ES-I3 (cell line): ENCODE results near the gene C1orf87.
A peak's percentile ranks its signal among the peaks of the same experiment; 100 is the strongest.

ENCODE experiments used
- H3K36me3 ChIP-seq: 2 replicates; pipeline ENCODE4 v1.6.1; 2013; ENCODE audit warnings: mild to moderate bottlenecking, low read length, control low read depth, moderate library complexity; ENCODE audit not compliant: insufficient read depth
- H3K4me1 ChIP-seq: 2 replicates; pipeline ENCODE4 v1.6.1; 2013; ENCODE audit warnings: mild to moderate bottlenecking, control low read depth, low read length; ENCODE audit not compliant: insufficient read depth
- H3K9ac ChIP-seq: 2 replicates; pipeline ENCODE4 v1.6.1; 2013; ENCODE audit warnings: low read depth, mild to moderate bottlenecking, low read length, moderate library complexity
- H3K9me3 ChIP-seq: 2 replicates; pipeline ENCODE4 v1.6.1; 2013; ENCODE audit warnings: mild to moderate bottlenecking, low read length, moderate library complexity; ENCODE audit not compliant: control insufficient read depth, insufficient read depth

Gene C1orf87

GRCh38 chr1:60073605-60074278 lies at the start of gene C1orf87:
TSS of gene C1orf87 (minus strand) at chr1:60073770. CDS start at chr1:60072643, 1,127 bp downstream.
- H3K9ac ChIP-seq, result peak within 1 kb of the TSS; percentile 63

GRCh38 chr1:60118085-60118484 lies 44.5 kb upstream of the C1orf87 start:
- H3K9me3 ChIP-seq, result no peaks in the 10 kb centered on the region
- no peaks in the 10 kb centered on the region for H3K36me3 ChIP-seq
- H3K4me1 ChIP-seq, result no peaks in the 10 kb centered on the region
- H3K9ac ChIP-seq, result no peak overlapping the region

More at GRCh38 chr1:60073605-60074278, at the start of gene C1orf87:
- Histone ChIP-seq H3K9me3 (no peaks in the 10 kb centered on the region), H3K4me1 (no peaks in the 10 kb centered on the region), H3K36me3 (no peaks in the 10 kb centered on the region)

GRCh38 chr1:60114745-60115318 lies 41.3 kb upstream of the C1orf87 start:
- no peaks in the 10 kb centered on the region for H3K36me3 ChIP-seq
- no peaks in the 10 kb centered on the region for H3K4me1 ChIP-seq
- H3K9ac ChIP-seq, result no peak overlapping the region
- no peaks in the 10 kb centered on the region for H3K9me3 ChIP-seq

- Histone ChIP-seq H3K36me3 (no peaks in the 10 kb centered on the region), H3K4me1 (no peaks in the 10 kb centered on the region), H3K9me3 (no peaks in the 10 kb centered on the region), H3K9ac (no peak overlapping the region)
These were observed 40.0 kb upstream of the C1orf87 start for GRCh38 chr1:60113596-60113995.

GRCh38 chr1:60113028-60113427 lies 39.5 kb upstream of the C1orf87 start:
- no peak overlapping the region for H3K9ac ChIP-seq
- H3K9me3 ChIP-seq, result no peaks in the 10 kb centered on the region
- H3K4me1 ChIP-seq, result no peaks in the 10 kb centered on the region
- H3K36me3 ChIP-seq, result no peaks in the 10 kb centered on the region

- Histone ChIP-seq H3K9ac (no peak overlapping the region), H3K4me1 (no peaks in the 10 kb centered on the region), H3K9me3 (no peaks in the 10 kb centered on the region), H3K36me3 (no peaks in the 10 kb centered on the region)
These were observed 38.1 kb upstream of the C1orf87 start for GRCh38 chr1:60111716-60112115.

- no peaks in the 10 kb centered on the region for H3K4me1 ChIP-seq
These were observed 37.5 kb upstream of the C1orf87 start for GRCh38 chr1:60111118-60111517.

GRCh38 chr1:60108196-60108595 lies 34.6 kb upstream of the C1orf87 start:
- no peaks in the 10 kb centered on the region for H3K4me1 ChIP-seq
- H3K9me3 ChIP-seq, result no peaks in the 10 kb centered on the region
- H3K9ac ChIP-seq, result no peak overlapping the region
- H3K36me3 ChIP-seq, result no peaks in the 10 kb centered on the region

More at GRCh38 chr1:60111118-60111517, 37.5 kb upstream of the C1orf87 start:
- no peak overlapping the region for H3K9ac ChIP-seq
- no peaks in the 10 kb centered on the region for H3K9me3 ChIP-seq
- H3K36me3 ChIP-seq, result no peaks in the 10 kb centered on the region

GRCh38 chr1:60103186-60103585 lies 29.6 kb upstream of the C1orf87 start:
- no peak overlapping the region for H3K9ac ChIP-seq
- H3K9me3 ChIP-seq, result no peaks in the 10 kb centered on the region
- no peaks in the 10 kb centered on the region for H3K4me1 ChIP-seq
- H3K36me3 ChIP-seq, result no peaks in the 10 kb centered on the region

- Histone ChIP-seq H3K4me1 (no peaks in the 10 kb centered on the region), H3K9ac (no peak overlapping the region), H3K36me3 (no peaks in the 10 kb centered on the region), H3K9me3 (no peaks in the 10 kb centered on the region)
These were observed 28.9 kb upstream of the C1orf87 start for GRCh38 chr1:60102267-60103061.

- Histone ChIP-seq H3K36me3 (no peaks in the 10 kb centered on the region), H3K4me1 (no peaks in the 10 kb centered on the region), H3K9ac (no peak overlapping the region), H3K9me3 (no peaks in the 10 kb centered on the region)
These were observed 27.9 kb upstream of the C1orf87 start for GRCh38 chr1:60101516-60101915.

GRCh38 chr1:60091195-60091715 lies 17.7 kb upstream of the C1orf87 start:
- H3K4me1 ChIP-seq, result no peaks in the 10 kb centered on the region
- no peaks in the 10 kb centered on the region for H3K36me3 ChIP-seq
- no peak overlapping the region for H3K9ac ChIP-seq

GRCh38 chr1:60090655-60091054 lies 17.1 kb upstream of the C1orf87 start:
- H3K9ac ChIP-seq, result no peak overlapping the region
- H3K36me3 ChIP-seq, result no peaks in the 10 kb centered on the region
- H3K4me1 ChIP-seq, result no peaks in the 10 kb centered on the region
- H3K9me3 ChIP-seq, result no peaks in the 10 kb centered on the region

More at GRCh38 chr1:60091195-60091715, 17.7 kb upstream of the C1orf87 start:
- H3K9me3 ChIP-seq, result no peaks in the 10 kb centered on the region

GRCh38 chr1:60088620-60089155 lies 15.1 kb upstream of the C1orf87 start:
- Histone ChIP-seq H3K9ac (no peak overlapping the region), H3K36me3 (no peaks in the 10 kb centered on the region), H3K4me1 (no peaks in the 10 kb centered on the region), H3K9me3 (no peaks in the 10 kb centered on the region)
